GM19099 (cell line): ENCODE results near the gene SYCE1.

Source experiments
- POLR2A ChIP-seq: IDR thresholded peaks from 3 replicates; pipeline ENCODE4 v1.6.1; 2011; ENCODE audit warnings: low read depth; ENCODE audit not compliant: insufficient read length; ENCODE audit errors: extremely low read depth

SYCE1 gene

GRCh38 chr10:133565441-133566294 is at the start of gene SYCE1:
SYCE1 (minus strand) TSS chr10:133565583; CDS start chr10:133565529, 54 bp downstream.
- TF ChIP-seq POLR2A, result no peak

- TF ChIP-seq POLR2A, result no peak
These were observed 49.6 kb upstream of the SYCE1 start for GRCh38 chr10:133614830-133615580.

- no peak for TF ChIP-seq POLR2A
These were observed 48.3 kb upstream of the SYCE1 start for GRCh38 chr10:133613699-133614098.

DNA sequence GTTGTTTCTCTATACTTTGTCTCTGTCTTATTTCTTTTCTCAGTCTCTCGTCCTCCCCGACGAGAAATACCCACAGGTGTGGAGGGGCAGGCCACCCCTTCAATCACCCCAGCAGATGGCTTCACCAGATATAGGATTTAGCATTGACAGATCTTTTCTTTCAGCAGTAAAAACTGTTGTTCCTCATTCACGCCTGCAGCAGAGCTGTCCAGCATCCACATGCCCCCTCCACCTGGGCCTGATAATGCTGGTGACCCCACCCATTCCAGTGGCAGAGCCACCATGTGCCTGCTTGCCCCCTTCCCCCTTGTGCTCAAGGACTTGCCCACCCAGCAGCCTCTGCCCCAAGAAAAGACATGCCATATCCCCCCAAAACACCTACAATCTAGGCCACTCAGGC is 45.7 kb upstream of the SYCE1 start:
- no peak for TF ChIP-seq POLR2A

GRCh38 chr10:133608855-133609254 is 43.5 kb upstream of the SYCE1 start:
- no peak for TF ChIP-seq POLR2A

DNA sequence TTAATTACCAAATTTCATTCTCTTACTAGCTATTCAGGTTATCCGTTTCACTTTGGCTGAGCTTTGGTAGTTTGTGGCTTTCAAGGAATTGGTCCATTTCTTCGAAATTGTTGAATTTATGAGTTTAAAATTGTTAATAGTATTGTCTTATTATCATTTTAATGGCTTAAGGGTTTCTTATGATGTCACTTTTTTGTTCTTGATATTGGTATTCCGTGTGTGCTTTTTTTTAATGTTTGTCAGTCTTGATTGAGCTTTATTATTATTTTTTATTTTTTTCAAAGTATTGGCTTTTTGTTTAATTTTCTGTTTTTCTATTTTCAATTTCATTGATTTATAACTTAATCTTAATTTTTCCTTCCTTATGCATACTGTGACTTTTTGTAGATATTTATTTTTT is 35.3 kb upstream of the SYCE1 start:
- TF ChIP-seq POLR2A, result no peak

- no peak for TF ChIP-seq POLR2A
These were observed 27.3 kb upstream of the SYCE1 start for GRCh38 chr10:133592716-133593115.

DNA sequence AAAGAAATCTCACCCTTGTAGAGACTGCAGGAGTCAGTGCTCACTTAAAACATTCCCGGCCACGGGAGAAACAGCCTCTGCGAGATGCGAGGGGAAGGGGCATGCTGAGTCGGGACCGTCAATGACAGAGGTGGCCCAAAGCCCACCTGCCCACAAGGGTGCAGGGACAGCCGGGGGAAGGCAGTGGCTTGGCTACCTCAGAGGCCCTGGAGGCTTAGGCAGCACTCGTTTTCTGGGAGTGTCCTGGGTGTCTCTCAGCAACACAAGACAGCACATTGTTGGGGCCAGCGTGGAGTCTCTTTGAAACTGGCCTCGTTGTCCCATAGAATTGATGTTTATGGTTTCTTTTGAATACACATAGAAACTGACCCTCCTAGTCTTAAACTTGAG is 25.6 kb upstream of the SYCE1 start:
- TF ChIP-seq POLR2A, result no peak

- no peak for TF ChIP-seq POLR2A
These were observed 25.0 kb upstream of the SYCE1 start for GRCh38 chr10:133590226-133590969.

DNA sequence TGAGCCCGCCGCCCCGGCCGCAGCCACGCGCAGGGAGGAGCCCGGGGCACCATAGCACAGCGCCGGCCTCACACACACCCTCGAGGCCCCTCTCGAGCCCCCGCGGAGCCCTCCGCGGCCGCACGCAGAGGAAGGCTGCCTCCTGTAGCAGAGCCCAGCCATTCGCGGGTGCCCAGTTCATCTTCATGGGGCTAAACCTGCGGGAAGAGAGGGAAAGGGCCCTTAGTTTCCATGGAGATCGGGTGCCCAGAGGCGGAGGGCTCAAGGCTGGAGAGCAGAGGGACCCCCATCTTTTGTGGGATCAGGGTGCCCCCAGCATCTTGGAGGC is 2.9 kb upstream of the SYCE1 start:
- TF ChIP-seq POLR2A, result no peak

GRCh38 chr10:133567609-133568286 is 2.4 kb upstream of the SYCE1 start:
- no peak for TF ChIP-seq POLR2A

GRCh38 chr10:133567119-133567518 is 1.7 kb upstream of the SYCE1 start:
- no peak for TF ChIP-seq POLR2A

DNA sequence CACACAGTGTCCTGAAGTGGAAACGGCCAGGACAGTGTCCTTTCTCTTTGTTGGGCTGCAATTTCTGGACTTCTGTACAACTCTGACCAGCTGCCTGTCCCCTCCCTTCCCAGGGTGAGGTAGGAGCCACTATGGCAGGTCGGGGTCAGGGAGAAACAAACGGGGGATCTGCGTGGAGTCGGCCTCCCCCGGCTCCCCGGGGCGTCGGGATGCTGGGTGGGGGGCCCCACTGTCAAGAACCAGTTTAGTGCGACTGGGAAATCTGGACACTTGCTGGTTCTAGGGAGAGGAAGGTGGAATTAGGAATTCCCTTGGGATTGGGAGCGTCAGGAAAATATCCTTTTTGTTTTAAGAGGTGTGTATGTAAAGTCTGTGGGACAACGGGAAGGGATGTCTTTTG is 567 bp downstream of the SYCE1 start:
- TF ChIP-seq POLR2A, result no peak

- no peak for TF ChIP-seq POLR2A
These were observed 6.2 kb downstream of the SYCE1 start for GRCh38 chr10:133559216-133559615.

GRCh38 chr10:133557381-133557780 is 8.0 kb downstream of the SYCE1 start:
- TF ChIP-seq POLR2A, result no peak
